HG03025 (cell line): ENCODE data around the gene VAMP8.
A peak's percentile ranks its signal among the peaks of the same experiment; 100 is the strongest.
"Not testable (repeated sequence)": the region's sequence is repeated elsewhere in the genome, so short reads cannot be mapped to it uniquely, and the experiment has no call there.

Source experiments
- ATAC-seq: cut with Tn5 transposase; IDR thresholded peaks from one replicate; pipeline ENCODE4 v1.9.1; 2021; ENCODE audit warnings: mild to moderate bottlenecking, moderate library complexity; ENCODE audit not compliant: unreplicated experiment, low FRiP score

The VAMP8 gene

DNA sequence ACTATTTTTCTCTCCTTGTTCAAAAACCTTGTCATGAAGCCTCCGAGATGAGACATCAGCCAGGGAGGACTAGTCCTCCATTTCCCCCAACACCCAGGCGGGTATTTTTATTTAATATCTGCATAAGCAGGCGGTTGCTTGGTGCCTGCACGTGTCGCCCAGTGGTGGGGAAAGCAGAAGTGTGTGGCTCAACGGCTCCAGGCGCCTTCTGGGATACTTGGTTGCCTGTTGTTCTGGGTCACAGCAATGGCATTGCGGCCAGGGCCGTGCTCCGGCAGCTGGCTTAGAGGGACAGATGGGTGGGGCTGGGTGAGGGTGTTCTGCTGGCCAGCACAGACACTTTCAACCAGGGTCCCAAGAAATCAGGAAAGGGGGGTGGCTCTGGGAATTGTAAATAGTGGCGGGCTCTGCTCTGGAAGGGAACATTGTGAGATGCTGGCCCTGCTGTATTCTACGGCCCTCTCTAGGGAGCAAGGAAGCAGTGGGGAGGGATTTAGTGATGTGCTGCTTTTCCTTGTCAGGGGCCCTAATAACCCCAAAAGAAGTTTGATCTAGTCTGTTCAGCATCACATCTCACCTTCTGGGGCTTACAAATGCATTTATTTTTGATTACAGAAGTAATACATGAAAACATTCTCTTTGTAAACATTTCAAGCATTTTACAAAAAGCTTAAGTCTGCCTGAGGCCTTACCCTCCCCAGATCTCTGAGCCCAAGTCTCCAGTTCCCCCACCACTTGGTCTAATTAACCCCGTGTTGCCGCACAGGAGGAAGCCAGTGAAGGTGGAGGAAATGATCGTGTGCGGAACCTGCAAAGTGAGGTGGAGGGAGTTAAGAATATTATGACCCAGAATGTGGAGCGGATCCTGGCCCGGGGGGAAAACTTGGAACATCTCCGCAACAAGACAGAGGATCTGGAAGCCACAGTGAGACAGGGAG lies 1.1 kb downstream of the VAMP8 start:
- ATAC-seq = no peak

DNA sequence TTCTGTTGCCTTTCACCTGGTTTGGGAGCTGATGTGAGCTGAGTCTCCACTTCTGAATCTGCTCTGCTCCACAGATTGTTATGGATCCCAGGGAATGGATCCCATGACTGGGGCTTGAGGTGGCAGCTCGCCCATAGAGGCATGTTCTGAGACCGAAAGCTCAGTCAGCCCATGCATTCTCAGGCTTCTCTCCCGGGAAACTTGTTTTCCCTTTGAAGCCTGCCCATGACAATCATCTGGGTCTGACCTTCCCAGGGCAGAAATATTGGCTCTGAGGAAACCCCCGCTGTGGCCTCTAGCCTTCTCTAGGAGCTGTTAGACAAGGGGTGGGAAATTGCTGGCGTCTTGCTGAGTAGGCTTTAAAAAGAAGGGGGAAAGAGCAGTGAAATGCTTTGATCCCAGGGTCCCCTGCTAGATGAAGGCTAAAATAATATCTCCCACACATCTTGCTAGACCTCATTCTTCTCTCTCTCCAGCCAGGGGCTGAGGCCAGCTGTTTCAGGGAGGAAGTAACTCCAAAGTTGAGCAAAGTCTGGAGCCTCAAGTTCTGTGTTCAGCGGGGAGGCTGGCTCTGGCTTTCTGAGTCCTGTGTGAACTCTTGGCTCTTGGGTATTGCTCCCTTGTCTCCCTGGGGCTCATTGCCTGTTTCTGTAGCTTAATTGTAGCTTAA lies 2.0 kb downstream of the VAMP8 start:
- ATAC-seq = no peak

DNA sequence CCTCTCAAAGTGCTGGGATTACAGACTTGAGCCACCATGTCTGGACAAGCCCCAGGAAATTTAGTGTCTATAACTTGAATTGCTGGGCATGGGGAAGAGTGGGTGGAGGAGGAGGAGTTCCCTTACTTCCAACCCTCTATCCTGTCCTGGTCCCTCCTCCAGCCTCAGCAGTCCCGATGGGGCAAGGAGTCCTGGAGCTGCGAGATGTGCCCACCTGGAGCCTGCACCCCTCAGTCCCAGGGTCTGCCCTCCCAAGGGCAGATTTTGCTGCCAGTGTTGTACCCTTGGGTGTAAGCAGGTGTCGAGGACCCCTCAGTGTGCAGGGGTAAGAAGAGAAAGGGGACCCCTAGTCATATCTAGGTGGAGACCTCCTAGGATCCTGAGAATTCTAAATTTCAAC lies 2.8 kb downstream of the VAMP8 start:
- ATAC-seq = no peak

DNA sequence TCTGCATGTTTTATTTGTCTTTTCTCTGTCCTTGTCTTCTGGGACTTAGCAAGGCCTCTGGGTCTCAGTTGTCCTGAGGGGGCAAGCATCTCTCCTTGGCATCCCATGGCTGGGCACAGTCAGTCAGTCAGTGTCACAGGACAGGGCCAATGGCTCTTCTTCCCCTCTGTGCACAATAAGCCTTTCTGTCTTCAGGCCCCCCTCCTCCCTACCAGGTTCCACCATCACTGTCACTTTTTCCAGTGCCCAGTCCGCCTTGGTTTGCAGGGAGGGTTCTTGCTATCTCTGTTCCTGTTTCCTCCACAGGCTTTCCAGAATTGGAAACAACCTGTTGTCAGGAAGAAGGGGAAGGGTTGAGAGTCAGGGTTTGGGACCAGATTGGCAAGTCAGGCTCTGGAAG lies 5.1 kb downstream of the VAMP8 start:
- no peak for ATAC-seq

DNA sequence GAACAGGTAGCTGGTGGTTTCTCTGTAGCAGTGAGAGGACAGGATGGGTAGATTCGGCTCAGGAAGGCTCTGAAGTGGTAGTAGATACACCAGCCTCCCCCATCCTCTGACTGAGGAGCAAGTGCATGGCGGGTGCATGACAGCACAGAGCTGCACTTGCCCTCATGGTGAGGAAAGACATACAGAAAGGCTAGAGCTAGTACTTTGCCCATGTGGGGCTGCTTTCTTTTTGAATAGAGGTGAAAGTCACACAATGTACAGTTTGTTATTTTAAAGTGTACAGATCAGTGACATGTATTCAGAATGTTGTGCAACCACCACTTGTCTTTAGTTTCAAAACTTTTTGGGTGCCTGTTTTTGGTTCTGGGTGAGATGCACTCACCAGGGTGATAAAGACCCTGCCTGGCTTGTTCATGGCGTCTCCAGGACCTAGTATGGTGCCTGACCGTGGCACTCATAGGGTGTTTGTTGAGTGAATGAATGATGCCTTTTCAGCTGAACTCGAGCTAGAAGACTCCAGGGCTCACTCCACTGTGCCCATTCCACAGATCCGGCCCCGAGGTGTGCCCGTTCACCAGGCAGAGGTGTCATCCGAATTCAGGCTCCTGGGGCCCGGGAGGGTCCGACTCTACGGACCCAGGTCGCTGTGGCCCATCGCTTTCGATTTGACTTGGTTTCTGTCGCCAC lies 6.4 kb downstream of the VAMP8 start:
- no peak for ATAC-seq

DNA sequence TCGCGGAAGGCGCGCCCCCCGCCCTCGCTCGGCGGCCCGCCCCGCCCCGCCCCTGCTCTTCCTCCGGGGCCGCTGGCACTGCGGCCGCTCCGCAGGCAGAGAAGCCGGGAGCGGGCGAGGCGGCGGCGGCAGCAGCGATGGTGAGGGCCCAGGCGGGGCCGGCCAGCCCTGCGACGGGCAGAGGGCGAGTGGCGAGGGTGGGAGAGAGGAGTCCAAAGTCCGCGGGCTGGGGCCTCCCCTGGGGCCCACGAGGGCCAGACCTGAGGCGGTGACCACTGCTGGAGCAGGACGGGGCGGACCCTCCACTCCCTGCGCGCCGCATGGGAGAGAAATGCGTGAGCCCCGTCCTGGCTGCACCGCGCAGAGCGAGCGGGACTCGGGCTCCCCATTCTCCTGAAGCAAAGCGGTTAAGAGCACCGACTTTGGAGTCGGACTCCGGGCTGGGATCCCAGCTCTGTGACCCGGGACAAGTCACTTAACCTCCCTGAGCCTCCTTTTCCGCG lies 7.0 kb downstream of the VAMP8 start, which contains the start of gene VAMP5:
VAMP5 (plus strand) TSS at position 78 of the 503 bp plus-strand sequence; CDS start at position 138, 60 bp downstream.
- no peak for ATAC-seq

DNA sequence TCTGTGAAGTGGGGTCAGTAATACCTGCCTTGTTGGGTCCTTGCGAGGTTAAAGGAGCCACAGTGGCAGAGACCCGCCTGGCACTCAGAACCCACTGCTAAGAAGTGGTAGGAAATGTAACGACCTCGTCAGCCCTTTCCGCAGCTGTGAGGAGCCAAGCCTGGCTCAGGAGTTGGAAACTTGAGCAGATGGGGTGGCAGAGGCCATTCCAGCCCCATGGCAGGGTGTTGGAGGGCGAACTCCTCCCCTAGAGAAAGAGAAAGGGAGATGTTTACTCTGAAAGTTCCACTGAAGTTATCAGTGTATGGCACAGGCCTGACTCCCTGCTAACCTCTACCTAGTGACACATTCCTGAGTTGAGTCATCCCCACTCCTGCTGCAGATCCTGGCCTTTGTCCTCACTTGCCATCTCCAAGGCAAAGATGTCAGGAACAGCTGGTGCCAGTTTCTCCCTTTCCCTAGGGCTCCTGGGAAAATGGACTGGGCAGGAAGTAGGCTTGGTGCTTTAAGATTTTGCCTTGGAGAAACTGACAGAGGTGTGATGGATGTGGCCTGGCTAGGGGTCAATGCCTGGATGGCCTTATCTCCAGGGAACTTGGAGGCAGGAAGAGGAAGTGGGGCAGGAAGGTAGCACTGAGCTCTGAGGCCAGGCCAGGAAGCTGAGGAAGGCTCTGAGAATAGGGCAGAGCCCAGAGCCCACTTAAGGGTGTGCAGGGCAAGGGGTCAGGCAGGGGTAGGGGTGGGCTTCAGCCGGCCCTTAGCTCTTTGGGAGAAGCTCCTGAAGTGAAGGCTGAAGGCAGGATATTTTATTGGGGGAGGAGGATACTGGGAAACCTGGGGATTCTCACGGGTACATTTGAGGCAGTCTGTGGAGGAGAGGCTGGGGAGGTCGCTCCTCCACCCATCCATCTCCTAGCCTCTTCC lies 7.7 kb downstream of the VAMP8 start:
- no peak for ATAC-seq

DNA sequence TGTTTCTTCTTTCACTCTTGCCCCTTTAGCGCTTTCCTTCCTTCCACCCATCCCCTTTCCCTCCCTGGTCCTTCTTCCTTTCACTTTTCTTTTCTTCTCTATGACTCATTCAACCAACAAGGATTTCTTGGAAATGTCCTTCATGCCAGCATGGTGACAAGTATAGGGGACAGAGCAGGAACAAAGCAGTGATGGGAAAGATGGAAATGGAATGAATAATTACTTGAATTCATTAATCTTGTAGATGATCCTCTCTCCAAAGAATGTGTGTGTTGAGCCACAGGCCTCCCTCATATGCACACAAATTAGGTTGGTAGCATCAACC lies 8.4 kb downstream of the VAMP8 start:
- no peak for ATAC-seq

DNA sequence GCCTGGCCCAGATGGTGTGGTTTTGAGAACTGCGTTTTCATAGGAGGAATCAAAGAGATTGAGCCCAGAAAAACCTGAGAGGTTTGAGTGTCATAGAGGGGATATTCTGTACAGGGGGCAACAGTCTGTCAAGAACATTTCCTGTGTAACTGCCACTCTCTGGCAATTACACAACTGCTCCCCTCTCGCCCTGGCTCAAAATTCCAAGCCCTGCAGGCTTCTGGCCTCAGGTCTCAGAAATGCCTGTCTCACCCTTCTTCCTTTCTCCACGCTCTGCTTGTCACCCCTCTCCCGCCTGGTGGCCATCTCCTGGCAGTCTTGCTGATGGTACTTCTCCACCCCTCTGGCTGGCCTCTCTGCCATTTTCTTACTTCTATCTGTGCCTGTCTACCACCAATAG lies 10.8 kb downstream of the VAMP8 start:
- ATAC-seq = no peak

DNA sequence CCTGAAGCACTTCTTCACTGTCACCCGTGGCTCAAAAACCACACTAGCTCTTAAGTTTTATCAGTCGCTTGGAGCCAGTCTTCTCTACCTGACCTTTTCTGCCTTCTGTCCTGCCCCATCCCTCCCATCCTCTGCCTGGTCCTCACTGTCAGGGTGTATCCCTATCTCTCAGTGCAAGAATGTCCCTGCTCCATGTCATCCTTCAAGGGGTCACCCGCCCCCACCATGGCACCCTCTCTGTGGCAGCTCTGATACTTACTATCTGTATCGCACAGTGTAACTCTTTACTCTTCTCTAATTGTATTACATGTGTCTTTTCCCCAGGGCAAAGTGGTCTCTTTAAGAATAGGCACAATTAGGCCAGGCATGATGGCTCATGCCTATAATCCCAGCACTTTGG lies 11.3 kb downstream of the VAMP8 start:
- no peak for ATAC-seq

DNA sequence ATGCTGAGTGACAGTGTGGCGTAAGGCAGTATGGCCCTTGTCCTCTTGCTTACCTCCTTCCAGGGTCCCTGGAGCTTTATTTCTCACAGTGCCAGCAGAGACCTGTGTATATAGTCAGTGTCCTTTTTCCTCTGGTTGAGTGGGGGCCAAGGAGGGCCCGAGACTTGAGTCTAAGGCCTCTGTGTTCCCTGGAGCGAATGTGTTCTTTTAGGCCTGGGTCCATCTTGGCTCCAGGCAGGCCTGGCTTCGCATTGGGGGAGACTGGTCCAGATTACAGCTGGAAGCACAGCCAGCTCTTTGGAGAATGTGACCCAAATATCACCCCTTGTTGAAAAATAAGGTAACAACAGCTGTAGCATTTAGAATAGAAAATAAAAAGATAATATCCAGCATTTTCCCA lies 11.8 kb downstream of the VAMP8 start:
- ATAC-seq = no peak

DNA sequence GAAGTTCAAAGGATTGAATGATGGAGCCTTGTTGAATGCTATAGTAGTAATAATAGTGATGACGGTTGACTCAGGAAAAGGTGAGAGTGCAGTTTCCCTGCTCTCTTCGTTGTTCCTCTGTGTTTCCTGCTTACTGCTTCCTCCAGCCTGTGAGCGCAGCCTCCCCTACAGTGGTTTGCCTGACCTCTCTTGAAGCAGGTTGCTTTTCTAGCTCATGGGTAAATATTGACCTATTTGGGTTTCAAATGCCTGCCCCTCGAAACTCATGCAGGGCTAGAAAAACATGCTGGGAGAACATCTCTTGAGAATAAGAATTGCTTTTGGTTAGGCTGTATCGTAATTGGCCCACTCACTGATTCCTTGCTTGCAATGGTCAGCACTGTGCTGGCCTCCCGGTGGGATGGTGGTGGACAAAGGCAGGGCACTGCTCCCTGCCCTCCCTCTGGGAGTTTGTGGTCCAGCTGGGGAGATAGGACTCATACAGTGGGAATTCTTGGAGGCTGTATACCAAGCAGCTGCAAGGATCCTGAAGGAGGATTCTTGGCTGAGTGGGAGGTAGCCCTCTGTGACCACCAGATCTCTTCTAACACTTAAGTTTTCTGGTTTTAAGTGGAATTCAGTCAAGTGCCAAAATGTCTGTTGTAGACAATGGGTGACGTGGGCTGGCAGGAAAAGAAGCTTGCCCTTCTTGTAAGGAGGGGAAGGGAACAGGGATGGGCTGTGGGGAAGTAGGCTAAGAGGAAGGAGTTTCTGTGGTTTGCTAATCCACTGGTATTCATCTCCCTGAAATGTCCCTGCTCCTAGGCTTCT lies 12.8 kb downstream of the VAMP8 start:
- no peak for ATAC-seq

DNA sequence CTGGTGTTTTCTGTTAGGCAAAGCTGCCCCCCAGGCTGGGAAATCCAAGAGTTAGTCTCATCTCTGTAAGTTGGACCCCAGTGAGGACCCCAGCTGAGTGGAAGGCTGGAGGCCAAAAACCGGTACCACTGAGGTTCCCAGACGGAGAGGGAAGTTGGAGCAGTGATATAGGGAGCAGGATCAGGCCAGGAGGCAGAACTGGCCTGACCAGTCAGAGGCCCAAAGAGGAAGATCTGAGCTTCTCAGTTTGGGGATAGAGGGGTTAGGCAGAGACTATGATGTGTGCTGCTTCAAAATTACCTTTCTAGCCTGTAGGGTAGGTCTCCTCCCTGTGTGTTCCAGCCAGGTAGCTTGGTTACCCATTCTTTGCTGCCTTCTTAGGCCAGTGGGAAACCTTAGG lies 13.6 kb downstream of the VAMP8 start:
- ATAC-seq = no peak

DNA sequence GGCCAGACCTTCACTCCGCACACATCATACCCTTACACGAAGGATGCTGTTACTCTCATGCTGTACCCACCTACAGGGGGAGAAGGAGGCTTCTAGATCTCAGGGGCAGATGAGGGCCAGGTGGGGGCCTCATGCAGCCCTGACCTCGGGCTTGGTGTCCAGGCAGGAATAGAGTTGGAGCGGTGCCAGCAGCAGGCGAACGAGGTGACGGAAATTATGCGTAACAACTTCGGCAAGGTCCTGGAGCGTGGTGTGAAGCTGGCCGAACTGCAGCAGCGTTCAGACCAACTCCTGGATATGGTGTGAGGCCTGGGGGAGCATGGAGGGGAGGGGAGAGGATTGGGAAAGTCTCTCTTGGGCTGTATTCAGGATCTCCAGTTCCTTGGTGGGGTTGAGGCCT lies 14.2 kb downstream of the VAMP8 start:
- no peak for ATAC-seq

DNA sequence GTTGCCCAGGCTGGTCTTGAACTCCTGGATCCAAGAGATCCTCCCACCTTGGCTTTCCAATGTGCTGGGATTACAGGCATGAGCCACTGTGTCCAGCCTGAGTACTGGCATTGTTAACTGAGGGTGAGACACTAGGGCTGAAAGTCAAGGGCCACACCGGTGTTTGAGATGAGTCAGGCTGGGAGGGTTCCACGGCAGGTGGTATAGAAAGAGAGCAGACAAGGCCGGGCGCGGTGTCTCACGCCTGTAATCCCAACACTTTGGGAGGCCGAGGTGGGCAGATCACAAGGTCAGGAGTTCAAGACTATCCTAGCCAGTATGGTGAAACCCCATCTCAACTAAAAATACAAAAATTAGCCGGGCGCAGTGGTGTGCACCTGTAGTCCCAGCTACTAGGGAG lies 14.9 kb downstream of the VAMP8 start:
- ATAC-seq = not testable (repeated sequence)

DNA sequence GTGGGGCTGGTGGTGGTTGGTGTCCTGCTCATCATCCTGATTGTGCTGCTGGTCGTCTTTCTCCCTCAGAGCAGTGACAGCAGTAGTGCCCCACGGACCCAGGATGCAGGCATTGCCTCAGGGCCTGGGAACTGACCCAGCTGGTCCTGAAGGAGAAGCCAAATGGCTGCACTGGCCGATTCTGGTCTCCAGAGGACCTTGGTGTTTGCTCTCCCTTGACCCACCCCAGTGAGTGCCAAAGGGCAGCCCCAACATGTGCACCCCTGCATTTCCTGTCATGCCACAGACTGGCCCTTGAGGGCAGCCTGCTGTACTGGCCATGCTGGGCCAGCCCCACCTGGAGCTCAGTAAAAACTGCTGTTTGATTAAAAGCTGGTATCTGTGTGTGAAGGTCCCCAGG lies 15.6 kb downstream of the VAMP8 start:
- no peak for ATAC-seq

DNA sequence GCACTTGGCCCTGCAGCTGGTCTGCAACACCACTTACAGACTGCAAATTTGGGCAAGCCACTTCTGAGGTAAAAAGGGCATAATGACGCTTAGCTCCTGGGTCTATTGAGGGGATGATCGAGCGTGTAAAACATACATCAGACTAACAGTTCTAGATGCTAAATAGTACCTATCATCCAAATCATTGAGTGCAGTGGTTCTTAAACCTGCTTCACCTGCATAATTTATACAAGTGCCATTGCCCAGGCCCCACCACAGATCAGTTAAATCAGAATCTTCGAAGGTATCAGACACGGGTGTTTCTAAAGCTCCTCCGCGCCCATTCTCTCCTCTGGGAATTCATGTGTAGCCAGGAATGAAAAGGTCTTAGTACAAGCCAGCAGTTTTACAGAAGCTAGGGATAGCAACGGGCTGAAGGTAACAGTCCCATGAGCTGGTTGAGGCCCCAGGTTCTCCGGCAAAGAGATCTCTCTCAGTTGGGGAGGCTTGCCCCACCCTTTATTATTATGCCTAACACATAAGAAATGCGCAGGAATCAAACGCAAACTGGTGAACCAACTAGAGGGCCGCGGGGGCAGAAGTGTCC lies 17.4 kb downstream of the VAMP8 start:
- ATAC-seq = no peak

DNA sequence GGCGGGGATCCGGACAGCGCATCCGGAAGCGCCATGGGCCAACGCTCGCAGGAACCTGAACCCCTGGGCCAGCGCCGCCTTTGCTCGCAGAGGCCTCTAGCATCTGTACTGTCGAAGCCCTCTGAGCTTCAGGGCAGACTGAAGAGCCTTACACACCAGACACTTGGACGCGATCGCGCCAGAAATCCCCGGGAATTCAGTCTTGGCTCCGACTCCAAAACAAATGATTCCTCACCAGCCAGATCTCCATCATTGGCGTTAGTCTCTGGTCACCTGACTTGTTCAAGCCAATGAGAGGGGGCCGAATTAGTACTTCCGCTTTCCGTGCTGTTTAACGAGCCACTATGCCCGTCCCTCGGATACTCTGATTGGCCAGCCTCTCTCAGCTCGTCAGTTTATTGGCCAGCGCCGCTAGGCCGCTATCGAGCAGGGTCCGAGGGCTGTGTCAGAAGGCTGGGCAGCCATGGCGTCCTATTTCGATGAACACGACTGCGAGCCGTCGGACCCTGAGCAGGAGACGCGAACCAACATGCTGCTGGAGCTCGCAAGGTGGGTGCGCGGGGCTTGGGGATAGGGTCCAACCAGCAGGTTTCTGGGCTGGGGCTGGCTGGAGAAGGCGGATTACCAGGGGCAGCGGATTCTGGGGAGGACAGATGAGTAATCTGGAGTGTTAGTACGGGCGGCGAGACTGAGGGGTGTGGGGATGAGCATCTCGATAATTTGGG lies 18.1 kb downstream of the VAMP8 start, which contains the start of gene RNF181:
RNF181 (plus strand) TSS at position 445 of the 725 bp plus-strand sequence; CDS start at position 464, 19 bp downstream.
- ATAC-seq = peak; percentile 97
